Neural cell (in vitro differentiated cells): ENCODE data around the gene MRTFA. TPM values are rescaled to one million over a fixed set of nuclear protein-coding genes. Genes with fewer than 3 reads are reported as not detected.

Experiments
- H2AFZ ChIP-seq: fragments of 200-600, 300-800 bp; sonication (generic), shearing (Covaris generic); 2 replicates; pipeline ENCODE4 v1.6.0; 2014; ENCODE audit warnings: low read depth, mild to moderate bottlenecking, antibody characterized with exemption, low read length, moderate library complexity
- H3F3A ChIP-seq: fragments of 200-600 bp; shearing (Covaris generic); 2 replicates; pipeline ENCODE4 v1.6.1; 2016; ENCODE audit warnings: mild to moderate bottlenecking, moderate library complexity, mixed read lengths, antibody characterized with exemption, low read length; ENCODE audit not compliant: insufficient read depth, poor library complexity, severe bottlenecking
- H3K27ac ChIP-seq: fragments of 200-600, 300-800 bp; sonication (generic), shearing (Covaris generic); 2 replicates; pipeline ENCODE4 v1.5.1; 2014; ENCODE audit warnings: mild to moderate bottlenecking, low read length, moderate library complexity
- H3K27me3 ChIP-seq: fragments of 300-800, 200-600 bp; sonication (generic), shearing (Covaris generic); 2 replicates; pipeline ENCODE4 v1.6.0; 2014; ENCODE audit warnings: mild to moderate bottlenecking, low read depth, low read length, moderate library complexity; ENCODE audit not compliant: insufficient read depth
- H3K36me3 ChIP-seq: fragments of 300-800, 200-600 bp; sonication (generic), shearing (Covaris generic); 2 replicates; pipeline ENCODE4 v1.5.1; 2014; ENCODE audit warnings: mild to moderate bottlenecking, antibody characterized with exemption, low read length, moderate library complexity; ENCODE audit not compliant: insufficient read depth
- H3K4me2 ChIP-seq: fragments of 300-800, 200-600 bp; sonication (generic), shearing (Covaris generic); 2 replicates; pipeline ENCODE4 v1.6.0; 2014; ENCODE audit warnings: mild to moderate bottlenecking, low read length
- H3K4me3 ChIP-seq: fragments of 300-800, 200-600 bp; sonication (generic), shearing (Covaris generic); 2 replicates; pipeline ENCODE4 v1.5.1; 2014; ENCODE audit warnings: mild to moderate bottlenecking, low read length, moderate library complexity
- H3K79me2 ChIP-seq: fragments of 200-600 bp; shearing (Covaris generic); replicated peaks from 2 replicates; pipeline ENCODE4 v1.6.0; 2014; ENCODE audit warnings: mild to moderate bottlenecking, low read length, moderate library complexity; ENCODE audit not compliant: insufficient read depth
- H3K9ac ChIP-seq: fragments of 300-800, 200-600 bp; sonication (generic), shearing (Covaris generic); 2 replicates; pipeline ENCODE4 v1.6.1; 2016; ENCODE audit warnings: mild to moderate bottlenecking, low read length, mixed read lengths
- H3K9me2 ChIP-seq: fragments of 200-600 bp; shearing (Covaris generic); 2 replicates; pipeline ENCODE4 v1.6.1; 2016; ENCODE audit warnings: mild to moderate bottlenecking, low read length, mixed read lengths; ENCODE audit not compliant: insufficient read depth
- H3K9me3 ChIP-seq: fragments of 200-600, 300-800 bp; sonication (generic), shearing (Covaris generic); 2 replicates; pipeline ENCODE4 v1.6.1; 2016; ENCODE audit warnings: mild to moderate bottlenecking, mixed run types, low read length, moderate library complexity, mixed read lengths
- H4K20me1 ChIP-seq: fragments of 200-600 bp; shearing (Covaris generic); 2 replicates; pipeline ENCODE4 v1.6.1; 2016; ENCODE audit warnings: mild to moderate bottlenecking, mixed run types; ENCODE audit not compliant: insufficient read depth
- EP300 ChIP-seq: fragments of 450-650 bp; conservative IDR thresholded peaks from 2 replicates; pipeline ENCODE4 v1.6.1; 2014; ENCODE audit warnings: antibody characterized with exemption, mild to moderate bottlenecking, moderate library complexity; ENCODE audit not compliant: poor library complexity, severe bottlenecking
- EZH2 ChIP-seq: fragments of 200-600, 300-800 bp; shearing (Covaris generic), sonication (generic); IDR thresholded peaks from 2 replicates; pipeline ENCODE4 v1.6.1; 2014; ENCODE audit warnings: antibody characterized with exemption, low read length, borderline replicate concordance, mild to moderate bottlenecking; ENCODE audit not compliant: insufficient read depth, poor library complexity, severe bottlenecking
- MXI1 ChIP-seq: fragments of 450-650 bp; conservative IDR thresholded peaks from 2 replicates; pipeline ENCODE4 v1.6.1; 2014; ENCODE audit warnings: antibody characterized with exemption, mild to moderate bottlenecking; ENCODE audit not compliant: poor library complexity, severe bottlenecking
- POLR2AphosphoS5 ChIP-seq: IDR thresholded peaks from 2 replicates; pipeline ENCODE4 v1.6.1; 2012
- RAD21 ChIP-seq: fragments of 450-650 bp; conservative IDR thresholded peaks from 2 replicates; pipeline ENCODE4 v1.6.1; 2014; ENCODE audit warnings: antibody characterized with exemption, mild to moderate bottlenecking, moderate library complexity
- SMC3 ChIP-seq: fragments of 450-650 bp; conservative IDR thresholded peaks from 2 replicates; pipeline ENCODE4 v1.6.1; 2014; ENCODE audit warnings: antibody characterized with exemption, mild to moderate bottlenecking, moderate library complexity; ENCODE audit not compliant: poor library complexity
- TAF1 ChIP-seq: IDR thresholded peaks from 2 replicates; pipeline ENCODE4 v1.6.1; 2012; ENCODE audit warnings: low read depth
- polyA plus RNA-seq: library from polyadenylated mRNA; depleted of rRNA; stranded (reverse); fragments of >200 nt; gene quantifications from 2 replicates; pipeline ENCODE4 v1.2.3, GENCODE V29; 2014
- TF ChIP-seq, protein P1 (sequence below): fragments of 450-650 bp; IDR thresholded peaks from 2 replicates; pipeline ENCODE4 v1.5.1; 2014; ENCODE audit warnings: antibody characterized with exemption, mild to moderate bottlenecking, moderate library complexity; ENCODE audit not compliant: poor library complexity, severe bottlenecking
- TF ChIP-seq, protein P2 (sequence below): IDR thresholded peaks from 2 replicates; pipeline ENCODE4 v1.6.1; 2012; ENCODE audit warnings: borderline replicate concordance

Gene MRTFA
- polyA plus RNA-seq, 1 donor from 2014 or later, result 19.3 TPM

DNA sequence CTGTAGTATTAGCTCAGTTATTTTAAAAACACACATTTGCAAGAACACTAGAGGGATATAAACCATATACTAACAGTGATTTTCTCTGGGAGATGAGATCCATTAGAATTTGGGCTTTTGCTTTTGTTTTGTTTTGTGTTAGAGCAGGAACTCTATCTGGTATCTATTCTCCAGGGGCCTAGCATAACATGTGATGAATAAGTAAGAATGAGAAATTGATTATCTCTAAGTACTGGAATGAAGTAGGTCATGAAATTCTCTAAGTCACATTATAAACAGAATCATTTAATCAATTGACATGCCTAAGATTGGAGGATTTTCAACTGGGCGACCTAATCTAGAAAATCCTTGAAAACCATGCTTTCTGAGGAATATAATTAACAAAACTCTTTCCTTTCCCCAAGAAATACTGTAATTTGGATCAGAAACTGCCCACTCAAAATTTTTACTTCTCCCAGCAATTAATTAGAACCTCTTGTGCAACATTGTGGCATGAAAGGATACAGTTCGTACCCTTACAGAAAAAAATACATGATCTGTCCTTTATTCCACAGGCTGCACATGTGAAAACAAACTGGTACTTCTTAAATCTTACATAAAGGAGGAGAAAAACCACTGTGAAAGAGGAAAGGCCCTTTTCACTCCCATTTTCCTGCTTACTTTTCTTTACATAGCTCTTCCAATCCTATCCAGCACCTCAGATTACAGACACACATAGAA, 93.5 kb downstream of the MRTFA start:
- Histone ChIP-seq H3K27ac (no peak overlapping the region), H3K79me2 (peaks cover 7% of the 10 kb centered on the region)

DNA sequence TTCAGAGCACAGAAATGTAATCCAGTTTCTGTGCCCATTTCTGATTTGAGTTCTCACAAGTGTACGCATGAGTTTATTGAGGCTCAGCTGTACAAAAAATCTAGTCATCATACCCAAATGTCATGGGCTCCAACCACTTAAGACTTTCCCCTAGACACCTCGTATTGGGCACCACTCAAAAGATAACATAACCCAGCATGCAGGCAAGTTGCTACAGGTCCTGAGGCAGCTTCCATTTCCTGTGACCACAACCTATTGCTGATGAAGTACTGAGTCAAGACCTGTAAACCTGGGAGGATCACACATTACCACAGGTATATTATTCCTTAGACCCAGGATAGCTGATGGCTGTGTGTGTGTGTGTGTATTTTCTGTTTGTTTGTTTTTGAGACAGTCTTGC, 95.2 kb downstream of the MRTFA start:
- Histone ChIP-seq H3F3A (no peaks in the 10 kb centered on the region), H4K20me1 (no peaks in the 10 kb centered on the region), H3K4me2 (no peak overlapping the region), H3K36me3 (peaks cover 3% of the 10 kb centered on the region), H3K4me3 (no peak overlapping the region), H3K9me2 (no peaks in the 10 kb centered on the region), H3K9me3 (no peaks in the 10 kb centered on the region), H3K27me3 (no peaks in the 10 kb centered on the region), H3K79me2 (peaks cover 7% of the 10 kb centered on the region), H2AFZ (no peak overlapping the region), H3K27ac (no peak overlapping the region), H3K9ac (no peak overlapping the region)
- TF ChIP-seq SMC3 (no peak), MXI1 (no peak), RAD21 (no peak), EP300 (no peak), POLR2AphosphoS5 (no peak), EZH2 (no peak), TAF1 (no peak)
- TF ChIP-seq, protein P1, sequence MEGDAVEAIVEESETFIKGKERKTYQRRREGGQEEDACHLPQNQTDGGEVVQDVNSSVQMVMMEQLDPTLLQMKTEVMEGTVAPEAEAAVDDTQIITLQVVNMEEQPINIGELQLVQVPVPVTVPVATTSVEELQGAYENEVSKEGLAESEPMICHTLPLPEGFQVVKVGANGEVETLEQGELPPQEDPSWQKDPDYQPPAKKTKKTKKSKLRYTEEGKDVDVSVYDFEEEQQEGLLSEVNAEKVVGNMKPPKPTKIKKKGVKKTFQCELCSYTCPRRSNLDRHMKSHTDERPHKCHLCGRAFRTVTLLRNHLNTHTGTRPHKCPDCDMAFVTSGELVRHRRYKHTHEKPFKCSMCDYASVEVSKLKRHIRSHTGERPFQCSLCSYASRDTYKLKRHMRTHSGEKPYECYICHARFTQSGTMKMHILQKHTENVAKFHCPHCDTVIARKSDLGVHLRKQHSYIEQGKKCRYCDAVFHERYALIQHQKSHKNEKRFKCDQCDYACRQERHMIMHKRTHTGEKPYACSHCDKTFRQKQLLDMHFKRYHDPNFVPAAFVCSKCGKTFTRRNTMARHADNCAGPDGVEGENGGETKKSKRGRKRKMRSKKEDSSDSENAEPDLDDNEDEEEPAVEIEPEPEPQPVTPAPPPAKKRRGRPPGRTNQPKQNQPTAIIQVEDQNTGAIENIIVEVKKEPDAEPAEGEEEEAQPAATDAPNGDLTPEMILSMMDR, result no peak
- TF ChIP-seq, protein P2, sequence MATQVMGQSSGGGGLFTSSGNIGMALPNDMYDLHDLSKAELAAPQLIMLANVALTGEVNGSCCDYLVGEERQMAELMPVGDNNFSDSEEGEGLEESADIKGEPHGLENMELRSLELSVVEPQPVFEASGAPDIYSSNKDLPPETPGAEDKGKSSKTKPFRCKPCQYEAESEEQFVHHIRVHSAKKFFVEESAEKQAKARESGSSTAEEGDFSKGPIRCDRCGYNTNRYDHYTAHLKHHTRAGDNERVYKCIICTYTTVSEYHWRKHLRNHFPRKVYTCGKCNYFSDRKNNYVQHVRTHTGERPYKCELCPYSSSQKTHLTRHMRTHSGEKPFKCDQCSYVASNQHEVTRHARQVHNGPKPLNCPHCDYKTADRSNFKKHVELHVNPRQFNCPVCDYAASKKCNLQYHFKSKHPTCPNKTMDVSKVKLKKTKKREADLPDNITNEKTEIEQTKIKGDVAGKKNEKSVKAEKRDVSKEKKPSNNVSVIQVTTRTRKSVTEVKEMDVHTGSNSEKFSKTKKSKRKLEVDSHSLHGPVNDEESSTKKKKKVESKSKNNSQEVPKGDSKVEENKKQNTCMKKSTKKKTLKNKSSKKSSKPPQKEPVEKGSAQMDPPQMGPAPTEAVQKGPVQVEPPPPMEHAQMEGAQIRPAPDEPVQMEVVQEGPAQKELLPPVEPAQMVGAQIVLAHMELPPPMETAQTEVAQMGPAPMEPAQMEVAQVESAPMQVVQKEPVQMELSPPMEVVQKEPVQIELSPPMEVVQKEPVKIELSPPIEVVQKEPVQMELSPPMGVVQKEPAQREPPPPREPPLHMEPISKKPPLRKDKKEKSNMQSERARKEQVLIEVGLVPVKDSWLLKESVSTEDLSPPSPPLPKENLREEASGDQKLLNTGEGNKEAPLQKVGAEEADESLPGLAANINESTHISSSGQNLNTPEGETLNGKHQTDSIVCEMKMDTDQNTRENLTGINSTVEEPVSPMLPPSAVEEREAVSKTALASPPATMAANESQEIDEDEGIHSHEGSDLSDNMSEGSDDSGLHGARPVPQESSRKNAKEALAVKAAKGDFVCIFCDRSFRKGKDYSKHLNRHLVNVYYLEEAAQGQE, result no peak

More for the DNA sequence above, 93.5 kb downstream of the MRTFA start:
- Histone ChIP-seq H3K9me3 (no peaks in the 10 kb centered on the region), H4K20me1 (no peaks in the 10 kb centered on the region), H2AFZ (no peak overlapping the region), H3K4me3 (no peak overlapping the region), H3K4me2 (no peak overlapping the region), H3K36me3 (peaks cover 5% of the 10 kb centered on the region), H3K27me3 (no peaks in the 10 kb centered on the region), H3F3A (no peaks in the 10 kb centered on the region), H3K9ac (no peak overlapping the region), H3K9me2 (no peaks in the 10 kb centered on the region)
- TF ChIP-seq EZH2, result no peak
- TF ChIP-seq, protein P2, result no peak
